Fibroblast of the aortic adventitia (primary cell): ENCODE data around the gene ATRIP. TPM values are rescaled to one million over a fixed set of nuclear protein-coding genes. Genes with fewer than 3 reads are reported as not detected.

Experiments
- DNase-seq: peaks from one replicate; pipeline ENCODE4 v3.0.0-alpha.2; 2010; ENCODE audit warnings: low read depth
- H3K4me3 ChIP-seq: 2 replicates; pipeline ENCODE4 v1.5.1; 2011; ENCODE audit warnings: low read depth, mild to moderate bottlenecking, control low read depth, low read length, moderate library complexity
- CTCF ChIP-seq: IDR thresholded peaks from 2 replicates; pipeline ENCODE4 v1.5.1; 2011; ENCODE audit warnings: mild to moderate bottlenecking, low read length, control low read depth, inconsistent platforms; ENCODE audit not compliant: insufficient read depth
- total RNA-seq: library from RNA; depleted of rRNA; stranded (reverse); fragments of >200 nt; gene quantifications from 2 replicates; pipeline ENCODE4 v1.2.3, GENCODE V29; 2012; ENCODE audit warnings: low replicate concordance

ATRIP gene
- total RNA-seq, 1 donor, result 14.5 TPM

- DNase-seq, result no peak
- peak overlapping the region; percentile 65 for H3K4me3 ChIP-seq
Measured at GRCh38 chr3:48432411-48433371, 13.8 kb upstream of the ATRIP start.

GRCh38 chr3:48433472-48434118 lies 12.9 kb upstream of the ATRIP start:
- no peak for TF ChIP-seq CTCF
- DNase-seq, result peak; percentile 92
- H3K4me3 ChIP-seq, result peak overlapping the region; percentile 65

More at GRCh38 chr3:48432411-48433371, 13.8 kb upstream of the ATRIP start:
- TF ChIP-seq CTCF, result no peak

DNA sequence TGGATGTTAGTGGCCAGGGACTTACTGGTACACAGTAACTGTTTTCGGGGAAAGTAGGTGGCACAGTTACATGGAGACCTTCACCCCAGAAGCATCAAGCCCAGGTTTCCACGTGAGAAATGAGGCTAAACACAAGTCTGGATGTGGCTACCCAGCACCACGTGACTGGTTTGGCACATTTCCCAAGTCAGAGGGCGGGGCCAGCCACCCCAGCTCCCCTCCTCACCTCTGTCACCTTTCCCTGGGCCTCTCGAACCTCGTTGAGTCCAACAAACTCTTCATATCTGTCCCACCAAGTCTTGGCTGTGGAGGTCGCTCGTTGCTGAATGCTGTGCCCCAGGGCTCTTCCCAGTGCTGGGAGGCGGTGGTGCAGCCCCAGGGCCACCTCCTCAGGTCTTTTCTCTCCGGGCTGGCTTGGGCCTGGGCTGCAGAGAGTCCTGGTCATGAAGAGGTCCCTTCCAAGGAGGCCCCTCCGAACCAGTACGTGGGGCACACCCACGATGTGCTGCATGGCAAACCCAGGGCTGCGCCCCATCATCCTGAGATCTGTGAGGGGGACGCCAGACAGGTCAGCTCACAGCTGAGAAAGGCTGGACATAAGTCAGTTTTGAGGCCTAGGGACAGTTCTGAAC lies 11.8 kb upstream of the ATRIP start:
- DNase-seq, result no peak
- no peak for TF ChIP-seq CTCF
- H3K4me3 ChIP-seq, result no peak overlapping the region

- DNase-seq, result no peak
- no peak for TF ChIP-seq CTCF
- H3K4me3 ChIP-seq, result no peak overlapping the region
Measured at GRCh38 chr3:48435223-48435595, 11.3 kb upstream of the ATRIP start.

DNA sequence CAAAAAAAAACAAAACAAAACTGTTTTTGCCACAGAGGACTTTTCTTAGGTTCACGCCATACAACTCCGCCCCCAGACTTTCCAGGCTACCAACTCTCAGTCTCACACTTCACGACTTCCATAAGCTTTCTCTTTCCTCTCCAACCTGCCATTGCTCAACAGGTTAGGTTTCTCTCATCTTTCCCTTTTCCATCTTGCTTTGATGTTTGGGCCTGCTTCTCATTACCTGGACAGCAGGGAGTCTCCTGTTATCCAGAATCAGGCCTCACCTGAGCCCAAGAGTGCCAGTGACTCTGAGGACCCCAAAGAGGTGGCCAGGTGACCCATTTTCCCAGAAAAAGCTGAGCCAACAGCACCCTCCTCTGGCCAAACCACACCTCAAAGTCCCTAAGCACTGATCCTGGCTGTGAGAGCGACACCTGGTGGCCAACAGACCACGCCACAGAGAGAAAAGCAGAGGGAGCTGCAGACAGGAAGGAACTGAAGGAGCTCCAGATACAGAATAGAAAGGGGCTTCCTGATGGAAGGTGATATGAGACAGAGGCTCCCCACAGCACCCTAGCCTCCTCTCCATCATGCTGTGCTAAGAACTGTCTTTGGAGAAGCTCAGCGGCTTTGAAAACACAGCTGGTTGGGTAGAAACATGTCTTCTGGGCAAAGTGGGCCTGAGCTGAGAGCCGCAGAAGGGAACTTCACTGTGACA lies 10.6 kb upstream of the ATRIP start:
- DNase-seq, result peak; percentile 85
- peak; percentile 100 for TF ChIP-seq CTCF
- no peak overlapping the region for H3K4me3 ChIP-seq

GRCh38 chr3:48436477-48436787 lies 10.1 kb upstream of the ATRIP start:
- H3K4me3 ChIP-seq, result no peak overlapping the region
- TF ChIP-seq CTCF, result no peak
- no peak for DNase-seq
